ENCODE results near the gene ASB14. TPM values are rescaled to one million over a fixed set of nuclear protein-coding genes. Genes with fewer than 3 reads are reported as not detected.
"Not testable (repeated sequence)": the region's sequence is repeated elsewhere in the genome, so short reads cannot be mapped to it uniquely, and the experiment has no call there.

ASB14 gene
- total RNA-seq (2014; rRNA removed; shearing (Covaris generic)) (not detected in 2 replicates), polyA plus RNA-seq (2016; fragmentation: Nextera tagmentation; extraction: Ambion mirVana) (0.15 TPM in 2 replicates)

DNA sequence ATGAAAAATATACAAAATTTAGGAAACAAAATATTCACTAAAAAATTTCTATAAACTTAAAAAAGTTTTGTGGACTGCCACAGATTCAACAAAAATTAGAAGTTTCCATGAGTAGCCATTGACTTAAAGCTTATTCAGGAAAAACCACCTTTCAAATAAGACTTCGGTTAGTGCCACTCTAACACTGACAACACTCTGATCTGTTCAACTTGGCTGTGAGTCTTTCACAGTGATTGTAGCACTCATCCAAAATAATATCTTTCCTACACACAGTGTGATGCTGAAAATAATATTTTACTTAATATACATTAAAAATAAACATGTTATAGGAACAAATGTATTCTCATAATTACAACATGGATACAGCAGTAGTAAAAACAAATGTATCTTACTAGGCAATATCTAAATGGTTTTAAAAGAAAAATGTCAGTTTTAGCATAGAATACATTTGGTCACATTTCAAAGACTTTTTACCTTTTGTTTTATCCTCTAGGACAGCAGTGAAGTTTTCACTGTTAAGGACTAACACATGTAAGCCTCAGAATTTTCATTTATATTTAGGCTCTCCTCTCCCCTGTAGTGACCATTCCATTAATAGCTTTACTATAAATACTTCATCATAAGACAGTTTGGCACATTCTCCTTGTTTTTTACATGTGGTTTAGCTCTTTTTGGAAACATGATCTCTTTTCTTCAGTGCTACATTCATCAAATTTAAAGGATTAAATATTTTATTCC is at the start of gene ASB14:
ASB14 (minus strand) TSS at position 527 of the 738 bp plus-strand sequence. CDS start 652 bp downstream, outside the sequence.
- no peak within 1 kb of the TSS for H3K27ac ChIP-seq
- no peak within 1 kb of the TSS for H3K4me2 ChIP-seq (ENCODE audit: unreplicated experiment)
- no peak for DNase-seq
- no peaks in the 10 kb centered on the region for H3K9me2 ChIP-seq (ENCODE audit: insufficient read depth)
- in situ Hi-C loops (cut with MboI) = no loop called here
- WGBS, 2 experiments (ENCODE audit: low coverage in 1 of 2, low lambda C conversion rate in 2 of 2, missing lambda C conversion rate in 2 of 2) = 86 to 88% methylated on average over 1 of the region's 1 CpG
- no peaks in the 10 kb centered on the region for H3K27me3 ChIP-seq (replicated peaks; ENCODE audit: insufficient read depth)
- no peak within 1 kb of the TSS for H2AFZ ChIP-seq
- no peaks in the 10 kb centered on the region for H3K79me2 ChIP-seq (ENCODE audit: insufficient read depth)
- H3K4me3 ChIP-seq = no peak within 1 kb of the TSS
- no peak within 1 kb of the TSS for H3K9ac ChIP-seq
- H3F3A ChIP-seq (ENCODE audit: insufficient read depth) = no peaks in the 10 kb centered on the region
- no peaks in the 10 kb centered on the region for H3K36me3 ChIP-seq (ENCODE audit: low read depth)
- H4K20me1 ChIP-seq (ENCODE audit: insufficient read depth) = no peaks in the 10 kb centered on the region
- TF ChIP-seq EZH2phosphoT487 (IDR thresholded peaks at IDR 0.05; ENCODE audit: insufficient read depth, low read depth) (no peak), EZH2 (IDR thresholded peaks at IDR 0.05; ENCODE audit: insufficient read depth, poor library complexity, severe bottlenecking) (no peak)
- H3K4me1 ChIP-seq (ENCODE audit: insufficient read depth) = no peaks in the 10 kb centered on the region
- H3K9me3 ChIP-seq (ENCODE audit: low read depth) = no peaks in the 10 kb centered on the region

DNA sequence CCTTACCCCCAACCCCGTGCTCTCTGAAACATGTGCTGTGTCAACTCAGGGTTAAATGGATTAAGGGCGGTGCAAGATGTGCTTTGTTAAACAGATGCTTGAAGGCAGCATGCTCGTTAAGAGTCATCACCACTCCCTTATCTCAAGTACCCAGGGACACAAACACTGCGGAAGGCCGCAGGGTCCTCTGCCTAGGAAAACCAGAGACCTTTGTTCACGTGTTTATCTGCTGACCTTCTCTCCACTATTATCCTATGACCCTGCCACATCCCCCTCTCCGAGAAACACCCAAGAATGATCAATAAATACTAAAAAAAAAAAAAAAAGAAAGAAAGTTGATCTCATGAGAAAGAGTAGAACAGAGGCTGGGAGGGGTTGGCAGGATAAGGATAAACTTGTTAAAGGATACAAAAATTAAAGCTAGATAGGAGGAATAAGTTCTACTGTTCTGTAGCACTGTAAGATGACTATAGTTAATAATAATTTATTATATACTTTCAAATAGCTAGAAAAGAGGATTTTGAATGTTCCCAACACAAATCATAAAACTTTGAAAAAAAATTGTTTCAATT is 46.7 kb upstream of the ASB14 start:
- WGBS, 2 experiments (ENCODE audit: low coverage in 1 of 2, low lambda C conversion rate in 2 of 2, missing lambda C conversion rate in 2 of 2) = 28 to 39% methylated on average over 7 of the region's 7 CpGs
- H3K27me3 ChIP-seq (replicated peaks; ENCODE audit: insufficient read depth); H3K79me2 ChIP-seq (ENCODE audit: insufficient read depth); H4K20me1 ChIP-seq (ENCODE audit: insufficient read depth); H3K36me3 ChIP-seq (ENCODE audit: low read depth); H3F3A ChIP-seq (ENCODE audit: insufficient read depth); H2AFZ ChIP-seq; H3K4me1 ChIP-seq (ENCODE audit: insufficient read depth); H3K4me2 ChIP-seq (ENCODE audit: unreplicated experiment); H3K9ac ChIP-seq; H3K9me2 ChIP-seq (ENCODE audit: insufficient read depth); DNase-seq; in situ Hi-C loops (cut with MboI); H3K4me3 ChIP-seq; H3K27ac ChIP-seq; H3K9me3 ChIP-seq (ENCODE audit: low read depth): not testable (repeated sequence)

DNA sequence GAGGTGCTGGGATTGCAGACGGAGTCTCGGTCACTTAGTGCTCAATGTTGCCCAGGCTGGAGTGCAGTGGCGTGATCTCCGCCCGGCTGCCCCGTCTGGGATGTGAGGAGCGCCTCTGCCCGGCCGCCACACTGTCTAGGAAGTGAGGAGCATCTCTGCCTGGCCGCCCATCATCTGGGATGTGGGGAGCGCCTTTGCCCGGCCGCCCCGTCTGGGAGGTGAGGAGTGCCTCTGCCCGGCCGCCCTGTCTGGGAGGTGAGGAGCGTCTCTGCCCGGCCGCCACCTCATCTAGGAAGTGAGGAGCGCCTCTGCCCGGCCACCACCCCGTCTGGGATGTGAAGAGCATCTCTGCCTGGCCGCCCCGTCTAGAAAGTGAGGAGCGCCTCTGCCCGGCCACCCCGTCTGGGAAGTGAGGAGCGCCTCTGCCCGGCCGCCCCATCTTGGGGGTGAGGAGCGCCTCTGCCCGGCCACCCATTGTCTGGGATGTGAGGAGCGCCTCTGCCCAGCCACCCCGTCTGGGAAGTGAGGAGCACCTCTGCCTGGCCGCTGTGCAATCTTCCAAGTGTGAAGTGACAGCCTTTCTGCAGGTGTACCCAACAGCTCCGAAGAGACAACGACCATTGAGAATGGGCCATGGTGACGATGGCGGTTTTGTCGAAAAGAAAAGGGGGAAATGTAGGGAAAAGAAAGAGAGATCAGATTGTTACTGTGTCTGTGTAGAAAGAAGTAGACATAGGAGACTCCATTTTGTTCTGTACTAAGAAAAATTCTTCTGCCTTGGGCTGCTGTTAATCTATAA is 46.0 kb upstream of the ASB14 start:
- H3F3A ChIP-seq (ENCODE audit: insufficient read depth); in situ Hi-C loops (cut with MboI); DNase-seq; H3K27ac ChIP-seq; H3K9ac ChIP-seq; H3K36me3 ChIP-seq (ENCODE audit: low read depth); H2AFZ ChIP-seq; H3K79me2 ChIP-seq (ENCODE audit: insufficient read depth); H3K4me1 ChIP-seq (ENCODE audit: insufficient read depth); H3K4me3 ChIP-seq; H3K9me3 ChIP-seq (ENCODE audit: low read depth); H3K4me2 ChIP-seq (ENCODE audit: unreplicated experiment); H3K27me3 ChIP-seq (replicated peaks; ENCODE audit: insufficient read depth); H4K20me1 ChIP-seq (ENCODE audit: insufficient read depth); H3K9me2 ChIP-seq (ENCODE audit: insufficient read depth): not testable (repeated sequence)
- 81 to 87% methylated on average over 19 to 36 of the region's 40 CpGs for WGBS, 2 experiments (ENCODE audit: low coverage in 1 of 2, low lambda C conversion rate in 2 of 2, missing lambda C conversion rate in 2 of 2)

DNA sequence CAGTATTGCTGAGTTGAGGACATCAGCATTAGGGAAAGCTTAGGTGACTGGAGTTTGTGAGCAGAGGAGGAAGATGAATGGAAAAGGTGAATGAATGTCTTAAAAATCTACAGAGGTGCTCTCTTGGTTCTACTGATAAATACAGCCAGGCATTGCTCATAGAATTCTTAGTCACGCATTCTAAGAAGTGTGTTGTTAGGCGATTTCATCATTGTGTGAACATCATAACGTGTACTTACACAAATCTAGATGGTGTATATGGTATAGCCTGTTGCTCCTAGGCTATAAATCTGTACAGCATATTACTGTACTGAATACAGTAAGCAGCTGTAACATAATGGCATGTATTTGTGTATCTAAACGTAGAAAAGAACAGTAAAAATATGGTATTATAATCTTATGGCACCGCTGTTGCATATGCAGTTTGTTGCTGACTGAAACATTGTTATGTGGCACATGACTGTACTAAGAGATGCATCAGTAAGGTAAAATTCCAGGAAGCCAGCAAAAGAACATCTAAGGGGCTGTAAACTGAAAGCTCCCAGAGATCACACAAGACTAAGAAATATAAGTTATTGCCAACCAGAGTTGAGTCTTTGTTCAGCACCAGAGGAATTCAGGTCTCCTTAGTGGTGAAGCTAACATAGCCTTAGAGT is 42.9 kb upstream of the ASB14 start:
- Histone ChIP-seq H2AFZ (no peak overlapping the region), H3K4me1 (ENCODE audit: insufficient read depth) (no peaks in the 10 kb centered on the region), H3K9me3 (ENCODE audit: low read depth) (no peaks in the 10 kb centered on the region), H4K20me1 (ENCODE audit: insufficient read depth) (no peaks in the 10 kb centered on the region), H3K79me2 (ENCODE audit: insufficient read depth) (no peaks in the 10 kb centered on the region), H3K27me3 (replicated peaks; ENCODE audit: insufficient read depth) (peaks cover 8% of the 10 kb centered on the region; the same call in 1 of the 2 replicates), H3K4me3 (no peak overlapping the region), H3F3A (ENCODE audit: insufficient read depth) (no peaks in the 10 kb centered on the region), H3K27ac (no peak overlapping the region), H3K4me2 (ENCODE audit: unreplicated experiment) (no peak overlapping the region), H3K36me3 (ENCODE audit: low read depth) (no peaks in the 10 kb centered on the region), H3K9ac (no peak overlapping the region), H3K9me2 (ENCODE audit: insufficient read depth) (no peaks in the 10 kb centered on the region)
- WGBS, 2 experiments (ENCODE audit: low coverage in 1 of 2, low lambda C conversion rate in 2 of 2, missing lambda C conversion rate in 2 of 2) = 67 to 69% methylated on average over 5 of the region's 5 CpGs
- in situ Hi-C loops (cut with MboI) = no loop called here
- TF ChIP-seq EZH2phosphoT487 (IDR thresholded peaks at IDR 0.05; ENCODE audit: insufficient read depth, low read depth) (no peak), EZH2 (IDR thresholded peaks at IDR 0.05; ENCODE audit: insufficient read depth, poor library complexity, severe bottlenecking) (no peak)
- no peak for DNase-seq
